GM21576 (cell line): ENCODE data around the gene RPS2.

ENCODE experiments used
- ATAC-seq: cut with Tn5 transposase; IDR thresholded peaks from one replicate; pipeline ENCODE4 v1.9.1; 2021; ENCODE audit warnings: mild to moderate bottlenecking, moderate library complexity; ENCODE audit not compliant: unreplicated experiment

The RPS2 gene

DNA sequence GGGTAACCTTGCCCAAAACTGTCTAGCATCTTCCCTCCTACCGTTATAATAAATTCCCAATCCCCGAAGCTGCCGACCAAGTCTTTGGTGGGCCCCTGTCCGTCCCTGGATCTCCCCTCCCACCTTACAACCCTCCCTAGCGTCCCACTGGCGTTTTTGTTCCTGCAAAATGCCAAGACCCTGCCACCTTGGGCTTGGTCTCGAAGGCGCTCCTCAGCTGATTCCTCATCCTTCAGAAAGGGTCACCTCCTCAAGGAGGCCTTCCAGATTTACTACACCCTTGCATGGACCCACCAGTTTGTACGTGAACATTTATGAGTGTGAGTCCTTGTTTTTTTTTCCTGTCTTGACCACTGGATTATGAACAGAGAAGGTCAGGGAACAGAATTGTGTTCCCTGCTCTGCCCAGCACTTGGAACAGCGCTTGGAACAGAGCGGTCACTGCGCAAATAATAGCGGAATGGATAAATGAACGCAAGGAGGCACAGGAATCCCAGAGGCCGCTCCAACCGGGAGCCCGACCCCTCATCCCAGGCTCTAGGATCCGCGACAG is 18.4 kb upstream of the RPS2 start:
- ATAC-seq, result no peak

- no peak for ATAC-seq
Observed at GRCh38 chr16:1982013-1982433, 17.4 kb upstream of the RPS2 start.

GRCh38 chr16:1981398-1981836 is 16.8 kb upstream of the RPS2 start, which contains the start of gene NOXO1:
Gene NOXO1, minus strand, starts transcription at chr16:1981469. Its CDS starts 290 bp downstream, at chr16:1981179.
- ATAC-seq, result no peak

DNA sequence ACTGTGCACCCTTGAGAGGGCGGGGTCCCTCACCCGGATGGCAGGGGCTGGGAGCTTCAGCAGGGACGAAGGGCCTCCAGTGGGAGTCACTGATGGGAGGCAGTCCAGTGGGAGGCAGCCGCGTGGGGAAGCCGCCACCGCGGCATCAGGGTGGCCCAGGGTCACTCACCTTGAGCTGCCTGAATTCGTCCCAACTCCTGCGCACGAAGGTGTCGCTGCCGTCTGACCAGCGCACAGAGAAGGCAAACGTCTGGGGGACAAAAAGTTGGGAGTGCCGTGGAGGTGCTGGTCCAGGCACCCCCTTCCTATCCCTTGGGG is 16.1 kb upstream of the RPS2 start:
- ATAC-seq, result no peak

GRCh38 chr16:1980030-1980769 is 15.6 kb upstream of the RPS2 start:
- ATAC-seq, result no peak

- no peak for ATAC-seq
Observed at GRCh38 chr16:1979271-1980029, 14.8 kb upstream of the RPS2 start.

DNA sequence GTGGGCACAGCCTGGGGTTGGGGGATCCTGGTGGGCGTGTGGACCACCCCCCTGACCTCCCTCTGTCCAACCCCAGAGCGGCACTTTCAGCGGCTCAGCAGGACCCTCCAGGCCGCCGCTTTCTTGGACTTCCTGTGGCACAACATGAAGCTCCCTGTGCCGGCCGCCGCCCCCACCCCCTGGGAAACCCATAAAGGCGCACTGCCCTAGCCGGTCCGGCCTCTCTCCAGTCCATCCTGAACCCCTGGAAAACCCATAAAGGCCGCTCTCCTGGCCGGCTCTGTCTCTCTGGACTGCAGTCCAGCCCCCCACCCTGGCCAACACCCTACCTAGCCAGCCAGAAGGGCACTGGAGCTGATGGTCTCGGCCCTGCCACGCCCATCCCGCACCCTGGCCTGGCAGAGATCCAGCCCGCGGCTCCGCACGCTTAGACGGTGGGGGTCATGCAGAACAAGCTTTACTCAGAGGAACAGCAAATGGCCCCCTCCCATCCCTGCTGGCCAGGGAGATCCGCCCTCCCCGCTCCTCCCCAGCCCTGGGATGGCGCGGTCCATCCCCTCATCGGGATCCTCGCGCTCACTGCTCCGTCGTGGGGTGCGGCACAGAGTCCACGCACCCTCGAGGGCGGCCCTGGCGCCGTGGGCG is 14.0 kb upstream of the RPS2 start:
- no peak for ATAC-seq

- ATAC-seq, result no peak
Observed at GRCh38 chr16:1977875-1978268, 13.2 kb upstream of the RPS2 start.

- no peak for ATAC-seq
Observed at GRCh38 chr16:1976951-1977874, 12.6 kb upstream of the RPS2 start.

DNA sequence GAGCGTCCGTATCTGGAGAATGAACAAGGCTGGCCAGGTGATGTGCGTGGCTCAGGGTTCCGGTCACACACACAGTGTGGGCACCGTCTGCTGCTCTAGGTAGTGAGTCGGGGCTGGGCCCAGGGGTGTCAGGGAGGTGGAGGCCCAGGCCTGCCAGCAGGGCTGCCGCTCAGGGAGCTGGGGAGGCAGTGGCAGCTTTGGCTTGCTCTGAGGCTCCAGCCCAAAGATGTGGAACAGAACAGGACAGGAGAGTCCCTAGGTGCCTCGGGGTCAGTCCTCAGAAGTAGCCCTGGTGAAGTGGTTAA is 11.5 kb upstream of the RPS2 start:
- no peak for ATAC-seq

GRCh38 chr16:1975432-1976215 is 11.0 kb upstream of the RPS2 start:
- no peak for ATAC-seq

DNA sequence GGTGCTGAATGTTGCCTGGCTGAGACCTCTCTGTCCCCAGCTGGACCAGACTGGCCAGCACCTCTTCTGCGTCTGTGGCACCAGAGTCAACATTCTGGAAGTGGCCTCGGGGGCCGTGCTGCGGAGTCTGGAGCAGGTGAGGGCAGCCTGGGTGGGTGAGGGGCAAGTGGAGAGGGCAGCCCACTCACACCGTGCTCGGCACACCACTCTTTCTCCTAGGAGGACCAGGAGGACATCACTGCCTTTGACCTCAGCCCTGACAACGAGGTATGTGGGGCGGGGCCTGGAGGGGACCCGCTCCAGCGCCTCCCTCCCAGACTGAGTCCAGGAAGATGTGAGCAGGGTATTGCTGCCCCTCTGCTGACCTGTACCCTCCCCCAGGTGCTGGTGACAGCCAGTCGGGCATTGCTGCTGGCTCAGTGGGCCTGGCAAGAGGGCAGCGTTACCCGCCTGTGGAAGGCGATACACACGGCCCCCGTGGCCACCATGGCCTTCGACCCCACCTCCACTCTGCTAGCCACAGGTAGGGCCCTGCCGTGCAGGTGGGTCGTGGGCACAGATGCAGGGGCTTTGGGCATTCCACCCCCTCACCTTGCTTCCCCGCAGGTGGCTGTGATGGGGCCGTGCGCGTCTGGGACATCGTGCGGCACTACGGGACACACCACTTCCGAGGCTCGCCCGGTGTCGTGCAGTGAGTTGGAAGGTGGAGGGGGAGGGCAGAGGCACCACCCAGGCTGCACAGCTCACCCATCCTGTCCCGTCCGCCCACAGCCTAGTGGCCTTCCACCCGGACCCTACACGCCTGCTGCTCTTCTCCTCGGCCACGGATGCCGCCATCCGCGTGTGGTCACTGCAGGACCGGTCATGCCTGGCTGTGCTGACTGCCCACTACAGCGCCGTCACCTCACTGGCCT is 9.8 kb upstream of the RPS2 start:
- no peak for ATAC-seq

- no peak for ATAC-seq
Observed at GRCh38 chr16:1973461-1974156, 9.0 kb upstream of the RPS2 start.

DNA sequence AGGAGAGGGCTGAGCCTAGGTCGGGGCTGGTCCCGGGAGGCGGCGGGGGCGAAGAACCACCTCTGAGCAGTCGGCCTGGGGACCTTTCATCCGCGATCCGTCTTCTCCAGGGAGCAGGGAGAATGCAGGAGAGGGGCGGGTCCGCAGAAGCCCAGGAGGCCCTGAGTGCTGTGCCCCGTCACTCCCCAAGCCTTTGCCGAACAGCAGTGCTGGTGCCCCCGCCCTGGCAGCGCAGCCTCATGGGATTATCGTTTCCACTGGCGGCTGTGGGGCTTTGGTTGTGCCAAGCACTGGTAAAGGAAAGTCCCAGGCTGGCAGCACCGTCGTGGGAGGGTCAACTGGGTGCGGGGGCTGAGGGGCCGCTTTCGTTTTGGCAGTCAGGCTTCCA is 7.9 kb upstream of the RPS2 start:
- ATAC-seq, result no peak

- peak; percentile 69 for ATAC-seq
Observed at GRCh38 chr16:1971796-1972489, 7.3 kb upstream of the RPS2 start, which contains the start of gene TBL3. Gene TBL3, plus strand, starts transcription at chr16:1972053. Its CDS starts 112 bp downstream, at chr16:1972165.

DNA sequence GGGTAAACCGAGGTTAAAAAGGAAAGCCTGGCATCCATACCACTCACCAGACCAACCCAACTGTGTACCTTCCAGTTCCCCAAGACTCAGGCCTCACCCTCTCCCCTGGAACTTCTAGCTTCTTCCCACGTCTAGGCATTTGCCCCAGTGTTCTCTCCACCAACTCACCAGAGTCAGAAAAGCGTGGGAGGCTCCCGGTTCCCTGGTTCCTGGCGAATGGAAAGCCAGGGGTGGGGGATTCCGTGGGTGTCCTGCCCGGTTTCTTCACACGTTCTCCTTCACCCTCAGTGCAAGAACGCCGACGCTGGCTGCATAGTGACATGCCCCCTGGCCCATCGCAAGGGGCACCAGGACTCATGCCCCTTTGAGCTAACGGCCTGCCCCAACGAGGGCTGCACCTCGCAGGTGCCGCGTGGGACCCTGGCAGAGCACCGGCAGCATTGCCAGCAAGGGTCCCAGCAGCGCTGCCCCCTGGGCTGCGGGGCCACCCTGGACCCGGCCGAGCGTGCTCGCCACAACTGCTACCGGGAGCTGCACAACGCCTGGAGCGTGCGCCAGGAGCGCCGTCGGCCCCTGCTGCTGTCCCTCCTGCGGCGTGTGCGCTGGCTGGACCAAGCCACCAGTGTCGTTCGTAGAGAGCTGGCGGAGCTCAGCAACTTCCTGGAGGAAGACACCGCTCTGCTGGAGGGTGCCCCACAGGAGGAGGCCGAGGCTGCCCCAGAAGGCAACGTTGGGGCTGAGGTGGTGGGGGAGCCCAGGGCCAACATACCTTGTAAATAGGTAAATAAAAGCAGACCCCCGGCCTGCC is 3.7 kb upstream of the RPS2 start:
- ATAC-seq, result no peak

DNA sequence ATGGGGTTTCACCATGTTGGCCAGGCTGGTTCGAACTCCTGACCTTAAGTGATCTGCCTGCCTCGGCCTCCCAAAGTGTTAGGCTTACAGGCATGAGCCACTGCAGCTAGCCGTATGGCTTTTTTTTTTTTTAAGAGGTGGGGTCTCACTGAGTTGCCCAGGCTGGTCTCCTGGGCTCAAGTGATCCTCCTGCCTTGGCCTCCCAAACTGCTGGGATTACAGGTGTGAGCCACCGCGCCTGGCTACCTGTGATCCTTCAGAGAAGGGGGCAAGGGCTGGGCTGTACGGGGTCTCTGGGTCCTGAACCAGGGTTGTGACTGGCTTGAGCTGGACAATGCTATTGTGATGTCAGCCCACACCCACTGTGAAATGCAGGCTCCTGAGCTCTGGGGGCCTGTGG is 1.8 kb upstream of the RPS2 start, which contains the start of gene RNF151:
TSS of gene RNF151 (plus strand) at position 397 of the 400 bp plus-strand sequence. CDS start 26 bp downstream, outside the sequence.
- ATAC-seq, result no peak
